Head of caudate nucleus (tissue), 42 donors: ENCODE measurements around the gene SLC49A3.
"Not testable (repeated sequence)": the region's sequence is repeated elsewhere in the genome, so short reads cannot be mapped to it uniquely, and the experiment has no call there.

ENCODE experiments used
- DNase-seq, 42 donors: peaks; one replicate each; pipeline versions ENCODE4 v3.0.0 to v3.0.0-alpha.2; 2020 to 2021; ENCODE audit warnings: mixed read lengths in 7 of 42
- intact Hi-C: fragments of 100-400 bp; cut with DNase I; formaldehyde crosslinking; loops from one replicate; pipeline ENCODE4 v1.15.0; 2022

SLC49A3 gene

DNA sequence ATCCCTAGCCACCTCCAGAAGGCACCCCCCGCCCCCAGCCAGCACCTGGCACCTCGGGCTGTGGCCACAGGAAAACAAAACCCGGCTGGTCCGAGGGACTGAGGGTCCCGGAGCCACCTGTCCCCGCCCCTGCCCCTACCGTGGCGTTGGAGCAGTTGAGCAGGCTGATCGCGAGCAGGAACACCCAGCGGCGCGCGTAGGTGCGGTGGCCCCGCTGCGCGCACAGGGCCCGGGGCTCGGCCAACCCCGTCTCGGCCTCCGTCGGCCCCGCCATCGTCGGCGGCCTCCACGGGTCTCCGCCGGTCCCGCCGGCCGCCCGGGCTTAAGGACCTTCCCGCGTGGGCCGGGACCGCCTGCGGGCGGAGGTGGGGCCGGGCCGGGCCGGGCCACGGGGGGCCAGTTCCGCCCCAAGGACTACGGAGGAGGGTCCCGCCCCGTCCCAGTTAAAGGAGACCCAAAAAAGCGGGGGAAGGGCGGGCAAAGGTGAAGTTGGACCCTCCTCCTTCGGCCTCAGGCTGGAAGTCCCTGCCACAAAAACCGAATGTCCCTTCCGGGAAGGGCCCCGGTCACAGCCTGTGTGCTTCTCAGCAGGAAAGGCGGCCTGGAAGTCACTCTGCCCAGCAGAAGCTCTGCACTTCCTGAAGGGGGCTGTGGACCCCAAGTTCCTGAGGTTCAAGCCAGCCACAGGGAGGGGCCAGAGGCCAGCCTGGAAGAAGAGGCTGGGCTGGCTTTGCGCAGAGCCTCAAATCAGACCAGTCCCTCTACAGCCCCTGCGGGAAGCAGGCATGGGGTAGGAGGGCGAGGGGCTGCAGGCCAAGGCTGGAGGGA is at the start of gene SLC49A3:
Gene SLC49A3 (minus strand): TSS at position 298 of the 828 bp plus-strand sequence. CDS start 24 bp downstream, at position 274.
- intact Hi-C loops, result no loop called here
- DNase-seq, result peak in 1 of 42 donors; percentile 28

DNA sequence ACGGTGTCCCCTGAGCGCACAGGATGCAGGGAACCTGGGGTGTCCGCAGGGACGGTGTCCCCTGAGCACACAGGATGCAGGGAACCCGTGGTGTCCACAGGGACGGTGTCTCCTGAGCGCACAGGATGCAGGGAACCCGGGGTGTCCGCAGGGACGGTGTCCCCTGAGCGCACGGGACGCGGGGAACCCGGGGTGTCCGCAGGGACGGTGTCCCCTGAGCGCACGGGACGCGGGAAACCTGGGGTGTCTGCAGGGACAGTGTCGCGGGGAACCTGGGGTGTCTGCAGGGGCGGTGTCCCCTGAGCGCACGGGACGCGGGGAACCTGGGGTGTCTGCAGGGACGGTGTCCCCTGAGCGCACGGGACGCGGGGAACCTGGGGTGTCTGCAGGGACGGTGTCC is 47.6 kb upstream of the SLC49A3 start:
- DNase-seq, intact Hi-C loops: not testable (repeated sequence)

DNA sequence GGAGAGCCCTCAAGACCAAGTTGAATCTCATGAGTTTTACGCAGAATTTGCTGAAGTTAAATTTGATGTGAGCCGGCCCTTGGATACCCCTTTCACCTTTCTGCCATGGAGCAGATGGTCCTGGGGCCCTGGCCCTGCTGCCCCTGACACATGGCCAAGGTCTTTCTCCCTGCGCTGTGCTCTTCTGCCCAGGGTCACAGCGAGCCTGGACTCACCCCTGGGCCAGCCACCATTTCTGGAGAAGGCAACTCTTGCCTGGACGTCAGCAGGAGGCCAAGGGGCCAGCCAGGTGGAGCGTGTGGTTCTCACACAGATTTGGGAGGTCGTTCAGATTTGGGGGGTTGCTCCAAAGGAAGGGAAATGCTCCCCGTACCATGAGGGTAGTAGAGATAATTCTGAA is 46.6 kb upstream of the SLC49A3 start:
- DNase-seq, result no peak
- intact Hi-C loops, result no loop called here

- intact Hi-C loops, result no loop called here
- no peak for DNase-seq
Observed at GRCh38 chr4:734951-735350, 46.0 kb upstream of the SLC49A3 start.

DNA sequence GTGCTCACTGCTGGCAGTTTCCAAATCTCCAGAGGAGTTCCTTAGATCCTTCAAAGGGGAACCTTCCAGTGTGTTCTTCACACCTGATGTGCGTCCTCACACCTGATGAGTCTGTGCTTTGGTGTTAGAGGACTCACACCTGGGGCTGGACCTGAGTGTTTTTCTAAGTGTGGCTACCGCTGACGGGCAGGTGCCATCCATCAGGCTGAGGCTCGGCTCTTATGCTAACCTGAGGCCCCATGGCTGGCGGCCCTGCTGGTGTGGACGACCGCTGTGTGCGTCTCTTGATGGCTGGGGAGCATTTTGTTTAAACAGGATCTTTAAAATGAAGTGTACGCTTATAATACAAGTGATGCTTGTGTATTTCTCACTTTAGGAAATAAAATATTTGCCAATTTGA is 45.1 kb upstream of the SLC49A3 start:
- intact Hi-C loops, result no loop called here

GRCh38 chr4:733631-733980 is 44.7 kb upstream of the SLC49A3 start:
- intact Hi-C loops, result no loop called here
- DNase-seq, result no peak

More for the DNA sequence above, 45.1 kb upstream of the SLC49A3 start:
- DNase-seq, result no peak

DNA sequence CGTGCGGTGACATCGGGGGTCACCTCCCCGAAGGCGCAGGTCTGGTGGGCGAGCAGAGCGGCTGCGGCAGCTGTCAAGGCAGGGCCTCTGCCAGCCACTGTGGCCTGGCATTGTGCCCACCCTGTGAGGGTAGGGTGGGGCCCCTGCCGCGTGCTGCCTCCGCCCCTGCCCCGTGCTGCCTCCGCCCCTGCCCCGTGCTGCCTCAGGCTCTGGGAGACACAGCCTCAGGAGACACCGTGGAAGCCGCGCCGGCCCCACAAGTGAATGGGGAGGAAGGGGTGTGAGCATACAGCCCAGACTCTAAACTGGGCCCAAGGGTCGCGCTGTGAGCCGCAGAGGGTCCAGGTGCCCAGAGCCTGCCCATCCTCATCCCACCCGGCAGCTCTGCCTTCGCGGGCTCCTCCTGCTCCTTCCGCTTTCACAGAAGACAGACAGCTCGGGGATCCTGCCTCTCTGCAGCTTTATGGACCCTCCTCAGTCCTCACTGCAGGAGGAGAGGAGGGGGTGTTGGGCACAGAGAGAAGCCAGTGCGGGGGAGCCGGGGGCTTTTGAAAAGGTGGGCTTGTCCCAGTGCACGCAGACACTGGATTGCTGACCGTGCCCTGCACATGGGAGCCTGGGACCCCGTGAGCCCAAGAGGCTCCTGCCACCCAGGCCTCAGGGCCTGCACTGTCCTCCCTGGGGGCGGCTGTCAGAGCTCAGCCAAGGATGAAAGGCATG is 44.1 kb upstream of the SLC49A3 start:
- DNase-seq, result no peak
- intact Hi-C loops, result no loop called here

GRCh38 chr4:732486-732885 is 43.5 kb upstream of the SLC49A3 start:
- no peak for DNase-seq
- intact Hi-C loops, result no loop called here

DNA sequence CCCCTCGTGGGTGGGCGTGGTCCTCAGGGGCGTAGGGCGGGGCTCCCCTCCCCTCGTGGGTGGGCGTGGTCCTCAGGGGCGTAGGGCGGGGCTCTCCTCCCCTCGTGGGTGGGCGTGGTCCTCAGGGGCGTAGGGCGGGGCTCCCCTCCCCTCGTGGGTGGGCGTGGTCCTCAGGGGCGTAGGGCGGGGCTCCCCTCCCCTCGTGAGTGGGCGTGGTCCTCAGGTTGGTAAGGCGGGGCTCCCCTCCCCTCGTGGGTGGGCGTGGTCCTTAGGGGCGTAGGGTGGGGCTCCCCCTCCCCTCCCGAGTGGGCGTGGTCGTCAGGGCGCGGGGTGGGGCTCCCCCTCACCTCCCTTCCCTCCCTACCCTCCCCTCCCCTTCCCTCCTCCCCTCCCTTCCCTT is 43.0 kb upstream of the SLC49A3 start:
- intact Hi-C loops, DNase-seq: not testable (repeated sequence)

DNA sequence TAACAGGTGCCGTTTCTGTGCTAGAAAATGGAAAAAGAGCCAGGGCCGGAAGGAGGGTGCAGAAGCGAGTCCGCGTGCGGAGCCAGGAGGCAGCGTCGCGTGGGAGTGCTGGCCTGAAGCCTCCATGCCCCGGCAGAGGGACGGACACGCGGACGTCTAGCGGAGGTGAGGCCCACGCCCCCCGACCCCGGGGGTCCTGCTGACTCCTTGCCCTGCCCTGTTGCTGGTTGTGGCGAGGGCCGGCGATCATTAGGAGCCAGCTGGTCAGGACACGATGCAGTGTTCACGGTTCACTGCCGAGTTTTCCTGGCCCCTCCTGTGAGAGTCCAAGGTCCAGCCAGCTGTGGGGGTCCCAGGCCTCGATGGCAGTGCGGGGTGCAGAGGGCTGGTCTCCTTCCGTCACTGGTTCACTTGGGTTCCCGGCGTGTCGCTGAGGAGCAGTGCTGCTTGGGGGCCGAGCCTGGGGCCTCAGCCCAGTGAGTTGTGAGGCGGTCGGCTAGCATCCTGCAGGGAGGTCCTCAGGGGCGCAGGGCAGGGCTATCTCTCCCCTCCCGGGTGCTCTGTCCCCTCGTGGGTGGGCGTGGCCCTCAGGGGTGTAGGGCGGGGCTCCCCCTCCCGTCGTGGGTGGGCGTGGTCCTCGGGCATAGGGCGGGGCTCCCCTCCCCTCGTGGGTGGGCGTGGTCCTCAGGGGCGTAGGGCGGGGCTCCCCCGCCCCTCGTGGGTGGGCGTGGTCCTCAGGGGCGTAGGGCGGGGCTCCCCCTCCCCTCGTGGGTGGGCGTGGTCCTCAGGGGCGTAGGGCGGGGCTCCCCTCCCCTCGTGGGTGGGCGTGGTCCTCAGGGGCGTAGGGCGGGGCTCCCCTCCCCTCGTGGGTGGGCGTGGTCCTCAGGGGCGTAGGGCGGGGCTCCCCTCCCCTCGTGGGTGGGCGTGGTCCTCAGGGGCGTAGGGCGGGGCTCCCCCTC is 42.3 kb upstream of the SLC49A3 start:
- DNase-seq, intact Hi-C loops: not testable (repeated sequence)

DNA sequence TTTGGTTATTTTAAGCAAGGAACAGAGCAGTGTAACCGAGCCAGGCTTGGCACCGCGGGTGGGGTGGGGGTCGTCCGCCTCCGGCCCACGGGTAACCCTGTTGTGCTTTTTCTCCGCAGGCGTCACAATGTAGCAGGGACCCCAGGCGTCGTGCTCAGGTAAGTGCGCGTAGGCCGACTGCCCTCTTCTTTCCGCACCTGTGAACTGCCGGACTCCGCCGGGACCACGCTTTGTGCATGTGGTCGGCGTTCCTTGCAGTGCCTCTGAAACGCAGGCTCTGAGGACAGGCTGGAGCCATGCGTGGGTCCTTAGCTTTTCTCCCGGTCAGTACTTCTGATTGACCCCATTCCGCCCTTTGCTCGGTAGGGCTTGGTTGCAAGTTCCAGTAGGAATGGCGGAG is 41.6 kb upstream of the SLC49A3 start:
- intact Hi-C loops, result no loop called here

DNA sequence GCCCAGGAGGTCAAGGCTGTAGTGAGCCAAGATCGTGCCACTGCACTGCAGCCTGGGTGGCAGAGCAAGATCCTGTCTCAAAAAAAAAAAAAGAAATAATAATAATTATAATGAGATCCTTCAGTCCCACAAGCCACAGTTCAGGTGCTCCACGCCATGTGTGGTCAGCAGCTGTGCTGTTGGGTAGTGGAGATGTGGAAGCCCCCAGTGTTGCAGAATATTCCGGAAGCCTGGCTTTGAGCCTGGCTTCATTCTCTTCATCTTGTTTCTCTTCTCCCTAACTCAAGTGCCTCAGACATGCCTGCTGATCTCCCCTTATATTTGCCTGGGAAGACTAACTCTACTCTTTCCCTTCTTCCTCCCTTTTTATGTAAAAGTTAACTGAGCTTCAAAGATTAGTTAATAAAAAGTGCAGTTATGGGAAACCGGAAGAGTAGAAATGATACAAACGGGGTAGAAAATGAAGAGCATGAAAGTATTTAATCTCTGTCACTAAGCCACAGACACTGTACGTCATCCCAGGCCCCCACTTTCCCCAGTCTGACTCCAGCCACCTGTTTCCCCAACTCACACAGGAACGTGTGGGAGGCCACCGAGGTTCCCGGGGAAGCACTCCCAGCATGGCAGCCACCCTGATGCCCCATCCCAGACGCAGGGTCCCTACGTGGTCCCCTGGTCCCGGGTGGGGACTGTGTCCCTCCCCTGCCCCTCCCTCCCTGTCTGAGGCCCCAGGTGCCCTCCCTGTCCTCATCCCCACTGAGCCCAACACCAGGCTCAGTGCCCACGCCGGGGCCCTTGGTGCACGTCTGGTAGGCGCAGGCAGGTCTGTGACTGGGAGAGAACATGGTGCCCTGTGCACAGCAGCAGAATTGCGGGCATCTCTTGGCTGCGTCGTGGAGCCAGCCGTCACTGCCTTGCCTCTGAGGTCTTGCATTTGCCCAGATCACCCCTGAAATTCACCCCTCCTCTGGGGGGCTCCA is 40.7 kb upstream of the SLC49A3 start:
- DNase-seq, result no peak
- intact Hi-C loops, result no loop called here

More for the DNA sequence above, 41.6 kb upstream of the SLC49A3 start:
- no peak for DNase-seq

DNA sequence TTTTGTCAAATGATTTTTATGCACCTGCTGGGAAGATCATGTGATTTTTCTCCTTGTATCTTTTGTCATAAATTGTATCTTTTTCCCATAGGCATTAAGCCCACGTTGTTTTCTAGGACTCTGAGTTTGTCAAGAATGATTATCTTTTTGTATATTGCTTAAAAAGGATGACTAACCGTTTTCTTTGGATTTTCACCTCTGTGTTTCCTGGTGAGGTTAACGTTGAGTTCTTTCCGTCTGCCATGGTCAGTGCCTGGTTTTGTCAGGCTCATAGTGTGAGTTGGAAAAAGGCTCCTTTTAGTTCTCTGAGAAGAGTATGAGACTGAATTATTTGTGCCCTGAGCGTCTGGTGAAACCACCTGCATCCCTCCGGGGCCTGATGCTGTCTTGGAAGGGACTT is 38.6 kb upstream of the SLC49A3 start:
- intact Hi-C loops, result no loop called here
- no peak for DNase-seq

- intact Hi-C loops, result no loop called here
- peak in 10 of 42 donors; percentile 5 to 63 (median 34) for DNase-seq
Observed at GRCh38 chr4:726838-727237, 37.9 kb upstream of the SLC49A3 start.

GRCh38 chr4:726235-726787 is 37.4 kb upstream of the SLC49A3 start:
- intact Hi-C loops, result no loop called here
- no peak for DNase-seq

GRCh38 chr4:725391-726234 is 36.7 kb upstream of the SLC49A3 start:
- DNase-seq, result no peak
- intact Hi-C loops, result no loop called here
